CD4-positive, alpha-beta T cell treated with Interleukin-1 beta for 1 hour (primary cell): ENCODE results near the gene RTP5.
"Not testable (repeated sequence)": the region's sequence is repeated elsewhere in the genome, so short reads cannot be mapped to it uniquely, and the experiment has no call there.

ENCODE experiments used
- DNase-seq, 2 donors: peaks; one replicate each; pipeline ENCODE4 v3.0.0-alpha.2; 2020 to 2022

The RTP5 gene

DNA sequence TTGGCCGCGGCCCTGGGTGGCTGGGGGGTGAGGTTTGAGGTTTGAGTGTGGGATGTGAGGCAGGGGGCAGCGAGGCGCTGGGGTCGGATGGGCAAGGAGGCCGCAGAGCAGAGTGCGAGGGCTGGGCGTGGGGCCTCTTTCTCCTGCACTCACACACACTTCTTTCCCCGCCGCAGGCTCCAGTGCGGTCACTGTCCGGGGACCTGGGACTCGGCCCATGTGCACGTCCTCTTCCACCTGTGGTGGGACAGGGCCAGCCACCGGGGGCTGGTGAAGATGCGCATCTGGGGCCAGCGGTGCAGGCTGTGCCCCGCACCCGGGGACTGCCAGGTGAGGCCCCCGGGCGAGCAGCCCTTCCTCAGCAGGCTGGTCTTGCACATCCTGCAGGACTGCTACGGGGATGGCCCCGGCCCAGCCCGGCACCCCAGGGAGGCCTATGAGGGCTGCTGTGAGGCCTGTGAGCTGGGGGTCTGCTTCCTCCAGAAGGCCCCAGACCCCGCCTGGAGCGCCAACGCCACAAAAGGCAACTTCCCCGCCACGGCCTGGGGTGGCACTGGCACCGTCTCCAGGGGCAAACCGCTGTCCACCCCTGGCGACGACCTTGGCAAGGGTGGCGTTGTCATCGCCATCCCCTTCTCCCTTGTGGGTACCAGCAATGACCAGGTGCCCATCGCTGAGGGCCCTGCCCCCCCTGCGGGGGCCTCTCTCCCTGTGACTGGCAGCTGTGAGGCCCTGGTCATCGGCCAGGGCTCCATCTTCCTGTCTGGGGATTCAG is 2.2 kb downstream of the RTP5 start:
- DNase-seq: no peak

DNA sequence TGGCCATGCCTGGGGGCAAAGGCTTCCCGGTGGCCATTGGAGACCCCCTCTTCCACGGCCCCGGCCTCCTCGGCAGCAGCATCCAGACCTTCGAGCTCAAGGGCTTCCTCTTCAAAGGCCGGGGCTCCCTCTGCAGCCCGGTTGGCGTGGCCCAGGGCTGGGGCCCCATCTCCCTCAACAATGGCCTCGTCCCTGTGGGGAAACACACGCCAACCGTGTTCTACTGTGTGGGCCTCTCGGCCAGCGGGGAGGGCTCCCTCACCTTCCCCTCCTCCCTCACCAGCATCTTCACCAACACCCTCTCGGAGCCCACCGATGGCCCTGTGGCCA is 2.7 kb downstream of the RTP5 start:
- DNase-seq: no peak

DNA sequence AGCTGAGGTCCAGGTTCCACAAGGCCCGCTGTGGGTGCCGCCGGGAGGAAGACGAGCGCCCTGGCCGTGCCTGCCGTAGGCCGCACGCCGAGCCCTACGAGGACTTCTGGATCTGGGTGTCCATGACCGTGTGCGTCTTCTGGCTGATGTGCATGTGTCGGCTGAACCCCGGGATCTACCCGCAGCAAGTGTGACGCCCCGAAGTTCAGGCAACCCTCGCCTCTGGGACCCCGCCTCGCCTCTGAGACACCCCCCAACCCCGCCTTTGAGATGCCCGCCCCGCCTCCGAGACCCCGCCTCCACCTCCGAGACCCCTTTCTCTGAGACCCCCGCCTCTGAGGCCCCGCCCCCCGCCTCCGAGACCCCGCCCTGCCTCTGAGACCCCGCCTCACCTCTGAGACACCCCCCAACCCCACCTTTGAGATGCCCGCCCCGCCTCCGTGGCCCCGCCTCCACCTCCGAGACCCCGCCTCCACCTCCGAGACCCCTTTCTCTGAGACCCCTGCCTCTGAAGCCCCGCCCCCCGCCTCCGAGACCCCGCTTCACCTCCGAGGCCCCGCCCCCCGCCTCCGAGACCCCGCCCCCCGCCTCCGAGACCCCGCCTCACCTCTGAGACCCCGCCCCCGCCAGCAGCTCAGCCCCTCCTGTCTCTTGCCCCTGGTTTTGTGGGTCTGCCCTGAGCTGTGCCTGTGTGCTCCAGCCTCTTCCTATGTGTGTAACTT is 3.7 kb downstream of the RTP5 start:
- DNase-seq: no peak

DNA sequence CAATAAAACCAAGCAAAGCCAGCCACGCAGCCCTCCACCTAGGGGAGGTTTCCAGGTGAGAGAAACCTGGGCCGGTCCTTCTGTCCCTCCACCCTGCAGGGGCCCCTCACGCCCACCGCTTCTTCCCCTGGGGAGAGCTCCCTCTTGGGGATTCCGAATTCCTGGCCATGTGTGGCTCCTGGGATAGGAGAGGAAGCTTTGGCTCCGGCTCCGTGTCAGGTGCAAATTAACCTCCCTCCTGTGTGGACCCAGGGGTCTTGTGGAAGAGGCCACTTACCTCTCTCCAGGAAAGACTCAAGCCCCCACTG is 4.2 kb downstream of the RTP5 start:
- no peak for DNase-seq

DNA sequence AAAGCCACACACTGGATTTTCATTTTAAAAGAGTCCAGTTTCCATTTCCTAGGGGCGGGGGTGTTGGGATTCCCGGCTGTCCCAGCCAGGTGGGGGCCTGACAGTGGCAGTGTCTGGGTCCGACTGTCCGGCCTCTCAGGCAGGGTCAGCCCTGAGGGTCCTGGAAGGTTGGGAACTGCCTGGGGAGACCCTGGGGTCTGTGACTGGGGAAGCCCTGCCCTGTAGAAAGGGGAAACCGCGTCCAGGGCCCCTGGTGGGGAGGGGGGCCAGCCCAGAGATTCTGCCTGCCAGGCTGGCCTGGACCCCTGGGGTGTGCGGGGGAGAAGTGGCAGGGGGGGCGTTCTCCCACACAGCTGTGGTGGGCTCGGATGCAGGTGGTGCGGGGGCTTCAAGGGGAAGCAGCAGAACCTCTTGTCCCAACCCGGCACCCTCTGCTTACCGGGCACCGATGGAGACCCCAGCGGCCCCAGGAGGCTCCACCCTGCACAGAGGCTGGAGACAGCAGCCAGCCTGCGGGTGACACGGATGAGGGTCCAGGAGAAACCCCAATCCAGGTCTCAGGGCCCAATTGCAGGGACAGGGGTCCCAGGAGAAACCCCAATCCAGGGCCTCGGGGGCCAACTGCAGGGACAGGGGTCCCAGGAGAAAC is 4.9 kb downstream of the RTP5 start:
- no peak for DNase-seq

- not testable (repeated sequence) for DNase-seq
Measured at GRCh38 chr2:241875754-241876527, 6.4 kb downstream of the RTP5 start.

DNA sequence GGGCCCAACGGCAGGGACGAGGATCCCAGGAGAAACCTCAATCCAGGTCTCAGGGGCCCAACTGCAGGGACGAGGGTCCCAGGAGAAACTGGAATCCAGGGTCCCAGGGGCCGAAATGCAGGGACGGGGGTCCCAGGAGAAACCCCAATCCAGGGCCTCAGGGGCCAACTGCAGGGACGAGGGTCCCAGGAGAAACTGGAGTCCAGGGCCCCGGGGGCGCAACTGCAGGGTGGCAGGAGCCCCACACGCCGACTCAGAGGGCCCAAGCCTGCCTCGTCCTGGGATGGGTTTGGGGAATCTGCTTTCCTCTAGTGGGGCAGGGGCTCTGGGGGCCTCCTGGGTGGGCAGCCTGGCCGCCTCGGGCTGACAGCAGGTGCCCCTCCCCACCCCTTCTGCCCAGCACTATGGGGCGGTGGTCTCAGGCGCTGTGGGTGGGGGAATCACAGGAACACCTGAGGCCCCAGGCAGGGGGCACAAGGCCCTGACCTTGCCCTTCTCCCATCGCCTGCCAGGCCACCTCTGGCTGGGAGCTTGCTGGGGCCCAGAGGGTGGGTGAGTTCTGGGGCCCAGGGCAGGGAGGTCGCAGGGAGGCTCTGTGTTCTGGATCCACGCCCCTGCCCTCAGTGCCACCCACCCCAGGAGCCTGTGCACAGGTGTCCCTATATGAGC is 7.1 kb downstream of the RTP5 start:
- DNase-seq: no peak

DNA sequence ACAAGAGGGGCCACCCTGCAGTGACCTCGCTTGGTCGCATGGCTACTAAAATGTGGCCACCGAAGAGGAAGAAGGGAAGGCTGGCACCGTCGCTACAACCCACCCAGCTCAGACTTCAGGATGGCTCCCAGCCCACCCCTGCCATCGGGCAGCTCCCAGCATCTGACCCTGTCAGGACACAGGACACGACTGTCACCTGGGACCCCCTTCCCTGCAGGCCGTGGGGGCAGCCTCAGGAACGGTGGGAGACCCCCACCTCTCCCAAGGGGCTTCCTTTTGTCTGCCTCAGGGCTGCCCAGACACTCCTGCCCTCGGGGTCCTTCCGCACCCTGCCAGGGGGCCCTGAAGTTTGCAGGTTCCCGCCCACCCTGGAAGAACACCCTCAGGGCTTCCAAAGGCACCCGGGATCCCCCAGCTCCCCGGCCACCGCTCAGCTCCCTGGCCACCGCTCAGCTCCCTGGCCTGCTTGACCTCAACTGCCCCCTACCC is 7.7 kb downstream of the RTP5 start:
- DNase-seq: no peak

DNA sequence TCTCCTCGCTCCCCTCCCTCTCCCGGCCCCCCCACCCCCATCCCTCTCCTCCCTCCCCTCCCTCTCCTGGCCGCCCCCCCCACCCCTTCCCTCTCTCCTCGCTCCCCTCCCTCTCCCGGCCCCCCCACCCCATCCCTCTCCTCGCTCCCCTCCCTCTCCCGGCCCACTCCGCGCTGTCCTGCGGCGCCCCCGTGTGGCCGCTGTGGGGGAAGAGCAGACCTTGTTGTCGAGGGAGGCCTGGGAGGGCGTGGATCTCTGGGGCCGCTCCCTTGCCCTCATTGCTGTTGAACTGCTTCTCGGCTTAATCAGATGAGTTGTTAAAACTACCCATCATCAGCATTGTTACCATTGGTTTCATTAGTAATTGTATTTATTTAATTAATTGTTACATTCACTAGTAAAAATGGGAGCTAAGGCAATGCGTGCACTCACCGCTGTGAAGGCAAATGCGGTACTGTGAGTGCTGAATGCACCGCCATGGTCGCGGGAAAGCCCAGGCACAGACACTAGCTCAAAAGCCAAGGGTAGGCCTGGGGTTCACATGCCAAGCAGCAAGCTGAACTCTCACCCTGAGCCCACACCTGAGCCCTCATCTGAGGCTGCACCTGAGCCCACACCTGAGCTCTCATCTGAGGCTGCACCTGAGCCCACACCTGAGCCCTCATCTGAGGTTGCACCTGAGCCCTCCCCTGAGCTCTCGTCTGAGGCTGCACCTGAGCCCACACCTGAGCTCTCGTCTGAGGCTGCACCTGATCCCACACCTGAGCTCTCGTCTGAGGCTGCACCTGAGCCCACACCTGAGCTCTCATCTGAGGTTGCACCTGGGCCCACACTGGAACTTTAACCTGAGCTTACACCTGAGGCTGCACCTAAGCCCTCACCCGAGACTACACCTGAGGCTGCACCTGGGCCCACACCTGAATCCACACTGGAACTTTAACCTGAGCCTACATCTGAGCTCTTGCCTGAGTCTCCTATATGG is 8.8 kb downstream of the RTP5 start:
- DNase-seq: peak; percentile 76 to 82

DNA sequence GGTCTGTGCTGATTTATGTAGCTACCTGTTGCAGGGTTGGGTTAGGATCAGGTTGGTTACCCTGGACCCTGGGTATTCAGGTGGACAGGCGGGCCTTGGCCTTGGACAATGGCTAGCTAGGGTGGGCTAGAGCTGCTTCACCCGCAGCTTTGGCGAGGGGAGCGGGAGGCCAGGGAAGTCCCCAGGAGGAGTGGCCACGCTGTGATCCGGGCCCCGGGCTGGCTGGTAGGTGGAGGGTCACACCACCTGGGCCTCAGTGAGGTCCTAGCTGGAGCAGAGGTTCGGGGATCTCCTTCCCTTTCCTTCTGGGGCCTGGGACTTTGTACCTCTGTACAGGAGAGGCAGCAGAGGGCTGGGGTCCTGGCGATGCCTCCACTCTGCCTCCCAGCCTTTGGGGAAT is 9.8 kb downstream of the RTP5 start:
- no peak for DNase-seq

DNA sequence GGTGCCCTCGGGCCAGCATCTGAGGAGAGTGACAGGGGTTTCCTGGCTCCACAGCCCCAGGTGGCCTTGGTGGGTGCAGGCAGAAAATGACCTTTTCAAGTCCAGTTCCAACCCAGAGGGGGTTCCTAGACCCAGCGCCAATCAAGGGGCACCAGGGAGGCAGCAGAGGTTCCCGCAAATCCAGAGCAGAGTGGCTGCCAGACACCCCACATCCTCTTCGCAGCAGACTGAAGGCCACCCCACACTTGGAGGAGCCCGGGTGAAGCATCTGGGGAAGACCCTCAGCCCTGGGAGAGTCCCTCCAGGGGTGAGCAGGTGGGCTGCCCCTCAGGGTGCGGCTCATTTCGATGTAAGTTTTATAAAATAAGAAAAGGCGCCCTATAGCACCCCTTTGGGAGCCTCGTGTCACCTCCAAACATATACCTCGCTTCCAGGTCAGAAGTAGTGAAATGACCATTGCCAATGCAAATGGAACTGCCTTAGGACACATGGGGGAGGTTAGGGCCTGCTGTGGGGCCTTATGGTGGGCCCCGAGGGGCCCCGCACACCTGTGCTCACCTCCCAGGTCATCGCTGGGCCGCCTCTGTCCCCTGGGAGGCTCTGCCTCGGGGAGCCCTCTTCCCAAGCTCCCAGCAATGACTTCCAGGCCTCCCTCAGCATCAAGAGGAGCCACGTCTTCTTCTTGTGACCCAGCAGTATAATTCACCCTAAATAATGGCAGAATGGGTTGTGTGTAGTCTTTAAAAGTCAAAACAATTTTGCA is 11.0 kb downstream of the RTP5 start:
- no peak for DNase-seq

DNA sequence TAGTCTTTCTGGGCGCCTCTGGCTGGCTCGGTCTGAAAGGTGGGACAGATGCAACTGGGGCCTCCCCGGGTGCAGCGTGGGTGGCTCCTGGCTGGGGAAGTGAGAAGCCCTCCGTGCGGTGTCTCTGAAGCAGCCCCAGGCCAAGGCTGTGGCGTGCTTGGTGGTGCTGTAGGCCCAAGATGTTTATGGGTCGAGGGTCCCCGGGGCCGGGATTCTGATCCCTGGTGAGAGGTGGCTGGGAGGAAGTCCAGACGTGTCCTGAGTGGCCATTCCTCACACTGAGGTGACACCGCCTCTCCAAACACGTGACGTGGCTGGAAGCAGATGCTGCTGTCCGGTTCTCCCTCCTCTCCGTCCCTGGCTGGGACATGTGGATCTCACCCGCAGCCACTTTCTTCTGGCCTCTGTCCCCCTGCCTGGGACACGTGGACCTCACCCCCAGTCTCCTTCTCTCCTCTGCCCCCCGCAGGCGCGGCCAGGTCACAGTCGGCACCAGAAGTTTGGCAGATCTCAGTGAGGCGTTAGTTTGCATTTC is 12.6 kb downstream of the RTP5 start:
- no peak for DNase-seq

GRCh38 chr2:241884951-241885290 is 15.4 kb downstream of the RTP5 start:
- DNase-seq: no peak

DNA sequence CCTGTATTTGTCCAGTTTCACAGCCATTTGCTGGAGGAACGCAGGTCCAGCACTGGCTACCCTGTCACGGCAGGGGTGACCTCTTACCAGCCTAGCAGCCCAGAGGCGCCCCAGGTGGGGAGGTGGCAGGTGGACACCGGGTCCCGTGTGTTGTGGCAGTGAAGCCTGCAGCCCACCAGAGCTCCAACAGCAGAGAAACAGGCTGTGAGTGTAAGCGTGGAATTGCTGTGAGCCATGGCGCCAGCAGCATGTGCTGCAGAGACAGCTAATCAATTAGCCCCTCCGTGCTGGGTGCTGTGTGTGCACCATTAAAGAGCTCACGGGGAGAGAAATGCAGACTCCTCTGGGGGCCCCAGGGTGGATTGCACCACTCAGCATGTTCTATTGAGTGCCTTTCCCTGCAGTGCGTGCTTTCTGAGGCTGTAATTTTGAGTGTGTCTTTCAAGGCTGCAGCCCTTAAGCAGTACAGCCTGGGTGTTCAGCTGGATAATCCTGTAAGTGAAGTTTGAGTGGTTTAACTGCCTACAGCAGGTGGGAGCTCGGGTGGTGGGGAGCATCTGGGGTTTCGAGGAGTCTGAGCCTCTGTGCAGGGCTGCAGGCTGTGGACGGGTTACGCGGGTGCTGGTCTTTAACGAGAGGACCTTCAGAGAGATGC is 15.9 kb downstream of the RTP5 start:
- no peak for DNase-seq

- DNase-seq: no peak
Measured at GRCh38 chr2:241885946-241886643, 16.6 kb downstream of the RTP5 start.

GRCh38 chr2:241886840-241887447 is 17.4 kb downstream of the RTP5 start:
- no peak for DNase-seq

DNA sequence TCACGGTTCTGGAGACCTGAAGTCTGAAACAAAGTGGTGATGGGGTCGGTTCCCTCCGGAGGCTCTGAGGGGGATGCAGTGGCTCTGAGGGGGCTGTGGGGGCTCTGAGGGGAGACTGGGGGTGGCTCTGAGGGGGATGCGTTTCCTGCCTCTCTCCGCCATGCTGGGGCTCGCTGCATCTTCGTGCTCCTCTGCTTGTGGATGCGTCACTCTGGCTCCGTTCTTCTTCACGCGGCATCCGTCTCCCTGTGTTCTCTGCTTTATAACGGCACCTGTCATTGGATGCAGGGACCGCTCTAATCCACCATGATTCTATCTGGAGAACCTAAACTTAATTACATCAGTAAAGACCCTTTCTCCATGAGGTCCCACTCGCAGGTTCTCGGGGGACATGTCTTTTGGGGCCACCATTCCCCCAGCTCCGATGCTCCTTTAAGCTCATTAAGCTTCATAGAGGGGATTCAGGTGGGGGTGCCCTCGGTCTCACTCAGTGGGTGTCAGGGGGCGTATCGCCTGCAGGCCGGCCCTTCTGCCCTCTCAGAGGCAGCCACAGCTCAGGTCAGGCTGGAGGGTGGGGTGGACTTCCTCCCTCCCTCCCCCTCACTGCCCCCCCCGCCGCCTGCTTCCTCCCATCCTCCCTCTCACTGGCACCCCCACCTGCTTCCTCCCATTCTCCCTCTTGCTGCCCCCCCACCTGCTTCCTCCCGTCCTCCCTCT is 18.4 kb downstream of the RTP5 start:
- DNase-seq: no peak

DNA sequence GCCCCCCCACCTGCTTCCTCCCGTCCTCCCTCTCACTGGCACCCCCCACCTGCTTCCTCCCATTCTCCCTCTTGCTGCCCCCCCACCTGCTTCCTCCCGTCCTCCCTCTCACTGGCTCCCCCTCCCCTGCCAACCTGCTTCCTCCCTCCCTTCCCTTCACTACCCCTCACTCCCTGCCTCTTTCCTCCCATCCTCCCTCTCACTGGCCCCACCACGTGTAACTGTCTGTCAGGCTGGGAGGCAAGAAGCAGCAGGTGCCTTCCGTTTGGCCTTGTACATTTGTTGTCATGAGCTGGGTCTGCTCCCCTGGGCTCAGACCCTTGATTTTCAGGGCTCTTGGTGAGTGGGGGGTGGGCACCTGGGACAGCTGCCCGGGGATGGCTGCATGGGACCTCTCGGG is 19.1 kb downstream of the RTP5 start:
- no peak for DNase-seq
